ENCODE measurements around the gene TMEM39B.

GRCh38 chr1:32073299-32074229 is 825 bp downstream of the TMEM39B start:
- TF ChIP-seq CTCF (IDR thresholded peaks at IDR 0.05) (no peak), POLR2A (IDR thresholded peaks at IDR 0.05) (no peak)

Measured in thyroid gland (tissue), 4 donors.